HEK293 (cell line): ENCODE results near the gene CACNA1C.

ENCODE experiments used
- OSR2 ChIP-seq: fragments of 450-650 bp; formaldehyde crosslinking; IDR thresholded peaks from 2 replicates; pipeline ENCODE4 v1.5.1; 2016; ENCODE audit warnings: missing biosample characterization, missing genetic modification characterization
- YY1 ChIP-seq: fragments of 450-650 bp; formaldehyde crosslinking; IDR thresholded peaks from 2 replicates; pipeline ENCODE4 v1.5.1; 2018; ENCODE audit warnings: missing biosample characterization, missing genetic modification characterization
- ZNF184 ChIP-seq: fragments of 450-650 bp; IDR thresholded peaks from 2 replicates; pipeline ENCODE4 v1.5.1; 2018; ENCODE audit warnings: missing biosample characterization, mild to moderate bottlenecking, missing genetic modification characterization
- ZNF549 ChIP-seq: fragments of 450-650 bp; IDR thresholded peaks from 2 replicates; pipeline ENCODE4 v1.5.1; 2018; ENCODE audit warnings: missing biosample characterization, missing genetic modification characterization, mild to moderate bottlenecking, inconsistent platforms, moderate library complexity
- ZNF670 ChIP-seq: fragments of 450-650 bp; formaldehyde crosslinking; IDR thresholded peaks from 2 replicates; pipeline ENCODE4 v1.5.1; 2016; ENCODE audit warnings: missing biosample characterization, missing genetic modification characterization, low read depth
- ZNF777 ChIP-seq: fragments of 450-650 bp; formaldehyde crosslinking; IDR thresholded peaks from 2 replicates; pipeline ENCODE4 v1.5.1; 2017; ENCODE audit warnings: missing biosample characterization, missing genetic modification characterization, borderline replicate concordance
- ZSCAN16 ChIP-seq: fragments of 450-650 bp; formaldehyde crosslinking; IDR thresholded peaks from 2 replicates; pipeline ENCODE4 v1.5.1; 2016; ENCODE audit warnings: missing biosample characterization, missing genetic modification characterization
- TF ChIP-seq, protein P1 (sequence below): fragments of 450-650 bp; formaldehyde crosslinking; IDR thresholded peaks from 2 replicates; pipeline ENCODE4 v1.5.1; 2016; ENCODE audit warnings: missing biosample characterization, missing genetic modification characterization
- TF ChIP-seq, protein P2 (sequence below): fragments of 450-650 bp; formaldehyde crosslinking; IDR thresholded peaks from 2 replicates; pipeline ENCODE4 v1.5.1; 2016; ENCODE audit warnings: missing biosample characterization, missing genetic modification characterization

DNA sequence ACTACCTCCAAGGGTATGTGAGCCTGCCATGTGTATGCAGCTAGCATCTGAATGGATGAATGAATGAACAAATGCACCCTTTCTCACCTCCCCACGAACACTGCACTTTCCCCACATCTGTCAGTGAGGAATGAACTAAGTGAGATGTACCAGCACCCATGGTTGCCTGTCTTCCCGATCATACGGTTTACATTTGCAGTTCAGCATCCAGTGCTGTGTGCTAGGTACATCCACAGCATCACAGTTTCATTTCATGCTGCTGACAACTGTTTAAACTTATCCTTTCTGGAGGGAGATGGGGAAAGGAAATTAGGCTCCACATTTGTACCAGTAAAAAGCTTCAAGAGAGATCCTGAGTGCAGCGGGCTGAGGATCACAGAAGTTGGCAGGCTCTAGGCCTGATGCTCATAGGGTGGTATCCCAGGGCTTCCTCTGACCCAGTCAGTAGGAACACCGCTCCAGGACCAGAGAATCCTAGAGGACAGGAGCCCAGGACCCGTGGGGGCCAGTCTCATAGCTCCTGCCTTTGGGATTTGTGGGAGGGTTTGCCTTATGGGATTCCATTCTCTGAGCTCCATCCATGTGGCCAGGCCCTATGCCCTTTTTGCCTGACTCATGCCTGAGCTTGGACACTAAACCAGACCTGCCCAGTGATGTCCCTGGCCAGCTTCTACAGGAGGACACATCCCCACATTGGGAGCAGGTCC is 294.5 kb downstream of the CACNA1C start:
- TF ChIP-seq, protein P1, sequence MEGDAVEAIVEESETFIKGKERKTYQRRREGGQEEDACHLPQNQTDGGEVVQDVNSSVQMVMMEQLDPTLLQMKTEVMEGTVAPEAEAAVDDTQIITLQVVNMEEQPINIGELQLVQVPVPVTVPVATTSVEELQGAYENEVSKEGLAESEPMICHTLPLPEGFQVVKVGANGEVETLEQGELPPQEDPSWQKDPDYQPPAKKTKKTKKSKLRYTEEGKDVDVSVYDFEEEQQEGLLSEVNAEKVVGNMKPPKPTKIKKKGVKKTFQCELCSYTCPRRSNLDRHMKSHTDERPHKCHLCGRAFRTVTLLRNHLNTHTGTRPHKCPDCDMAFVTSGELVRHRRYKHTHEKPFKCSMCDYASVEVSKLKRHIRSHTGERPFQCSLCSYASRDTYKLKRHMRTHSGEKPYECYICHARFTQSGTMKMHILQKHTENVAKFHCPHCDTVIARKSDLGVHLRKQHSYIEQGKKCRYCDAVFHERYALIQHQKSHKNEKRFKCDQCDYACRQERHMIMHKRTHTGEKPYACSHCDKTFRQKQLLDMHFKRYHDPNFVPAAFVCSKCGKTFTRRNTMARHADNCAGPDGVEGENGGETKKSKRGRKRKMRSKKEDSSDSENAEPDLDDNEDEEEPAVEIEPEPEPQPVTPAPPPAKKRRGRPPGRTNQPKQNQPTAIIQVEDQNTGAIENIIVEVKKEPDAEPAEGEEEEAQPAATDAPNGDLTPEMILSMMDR (tag by site-specific recombination): no peak
- TF ChIP-seq ZNF777 (tag by site-specific recombination) (no peak), ZNF184 (tag by site-specific recombination) (no peak), ZNF670 (no peak), ZSCAN16 (tag by site-specific recombination) (no peak), OSR2 (tag by site-specific recombination) (no peak), ZNF549 (tag by site-specific recombination) (no peak), YY1 (tag by site-specific recombination) (no peak)
- TF ChIP-seq, protein P2, sequence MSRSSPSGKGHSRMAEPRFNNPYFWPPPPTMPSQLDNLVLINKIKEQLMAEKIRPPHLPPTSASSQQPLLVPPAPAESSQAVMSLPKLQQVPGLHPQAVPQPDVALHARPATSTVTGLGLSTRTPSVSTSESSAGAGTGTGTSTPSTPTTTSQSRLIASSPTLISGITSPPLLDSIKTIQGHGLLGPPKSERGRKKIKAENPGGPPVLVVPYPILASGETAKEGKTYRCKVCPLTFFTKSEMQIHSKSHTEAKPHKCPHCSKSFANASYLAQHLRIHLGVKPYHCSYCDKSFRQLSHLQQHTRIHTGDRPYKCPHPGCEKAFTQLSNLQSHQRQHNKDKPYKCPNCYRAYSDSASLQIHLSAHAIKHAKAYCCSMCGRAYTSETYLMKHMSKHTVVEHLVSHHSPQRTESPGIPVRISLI (tag by site-specific recombination): no peak
